DND-41 (cell line): ENCODE measurements around the gene QPCT.

ENCODE experiments used
- ATAC-seq: fragments of 200-7000 bp; cut with Tn5 transposase; 3 replicates; pipeline ENCODE4 v1.9.1; 2021; ENCODE audit warnings: low read depth; ENCODE audit not compliant: insufficient read depth
- DNase-seq: peaks from one replicate; pipeline ENCODE4 v3.0.0-alpha.2; 2020
- H2AFZ ChIP-seq: 2 replicates; pipeline ENCODE4 v1.6.0; 2012; ENCODE audit warnings: low read depth, low read length
- H3K27ac ChIP-seq: 2 replicates; pipeline ENCODE4 v1.5.1; 2012; ENCODE audit warnings: low read length, inconsistent platforms
- H3K27me3 ChIP-seq: fragments of 200-600 bp; sonication (generic); 2 replicates; pipeline ENCODE4 v1.6.0; 2012; ENCODE audit warnings: low read length, mild to moderate bottlenecking, inconsistent platforms; ENCODE audit not compliant: insufficient read depth, poor library complexity
- H3K36me3 ChIP-seq: 2 replicates; pipeline ENCODE4 v1.5.1; 2012; ENCODE audit warnings: low read length, inconsistent platforms; ENCODE audit not compliant: insufficient read depth
- H3K4me1 ChIP-seq: 2 replicates; pipeline ENCODE4 v1.5.1; 2012; ENCODE audit warnings: mild to moderate bottlenecking, low read length; ENCODE audit not compliant: insufficient read depth
- H3K4me2 ChIP-seq: 2 replicates; pipeline ENCODE4 v1.6.0; 2012; ENCODE audit warnings: mild to moderate bottlenecking, moderate library complexity, low read length, inconsistent platforms; ENCODE audit not compliant: insufficient read depth
- H3K4me3 ChIP-seq, 2 experiments: fragments of 200-600 bp in 1 of 2; shearing (Covaris generic) in 1 of 2; 2 replicates each; pipeline ENCODE4 v1.5.1; 2012 to 2016; ENCODE audit warnings: inconsistent platforms in 2 of 2, low read length in 2 of 2, mild to moderate bottlenecking in 2 of 2, low read depth in 1 of 2, moderate library complexity in 1 of 2
- H3K79me2 ChIP-seq: 2 replicates; pipeline ENCODE4 v1.6.0; 2012; ENCODE audit warnings: low read length, inconsistent platforms; ENCODE audit not compliant: insufficient read depth
- H3K9ac ChIP-seq: 2 replicates; pipeline ENCODE4 v1.6.0; 2012; ENCODE audit warnings: low read depth, mild to moderate bottlenecking, inconsistent platforms, low read length, moderate library complexity
- H3K9me3 ChIP-seq: 2 replicates; pipeline ENCODE4 v1.5.1; 2012; ENCODE audit warnings: low read length, moderate library complexity, mild to moderate bottlenecking, inconsistent platforms; ENCODE audit not compliant: insufficient read depth, severe bottlenecking
- H4K20me1 ChIP-seq: 2 replicates; pipeline ENCODE4 v1.6.0; 2012; ENCODE audit warnings: low read length; ENCODE audit not compliant: insufficient read depth
- CTCF ChIP-seq: IDR thresholded peaks from 2 replicates; pipeline ENCODE4 v1.5.1; 2012; ENCODE audit warnings: borderline replicate concordance, low read length, moderate library complexity, mild to moderate bottlenecking; ENCODE audit not compliant: poor library complexity, severe bottlenecking; ENCODE audit errors: extremely low read depth
- EZH2 ChIP-seq: IDR thresholded peaks from 3 replicates; pipeline ENCODE4 v1.6.1; 2012; ENCODE audit warnings: borderline replicate concordance, low read depth, mild to moderate bottlenecking, moderate library complexity, low read length, inconsistent platforms; ENCODE audit not compliant: severe bottlenecking

The QPCT gene

GRCh38 chr2:37361994-37362698 is 17.7 kb downstream of the QPCT start:
- H3K36me3 ChIP-seq: no peaks in the 10 kb centered on the region
- no peak for TF ChIP-seq CTCF
- no peak for TF ChIP-seq EZH2
- no peak overlapping the region for H2AFZ ChIP-seq
- H3K4me2 ChIP-seq: no peak overlapping the region
- no peak for DNase-seq
- H3K9me3 ChIP-seq: no peaks in the 10 kb centered on the region
- no peak for ATAC-seq
- no peak overlapping the region for H3K9ac ChIP-seq
- H3K79me2 ChIP-seq: no peaks in the 10 kb centered on the region
- no peak overlapping the region for H3K27ac ChIP-seq
- peaks cover 21% of the 10 kb centered on the region for H3K27me3 ChIP-seq
- H4K20me1 ChIP-seq: no peaks in the 10 kb centered on the region
- H3K4me1 ChIP-seq: no peaks in the 10 kb centered on the region
- no peak overlapping the region for H3K4me3 ChIP-seq

GRCh38 chr2:37364351-37364750 is 19.9 kb downstream of the QPCT start:
- no peak overlapping the region for H3K9ac ChIP-seq
- H3K4me1 ChIP-seq: no peaks in the 10 kb centered on the region
- TF ChIP-seq EZH2 (no peak), CTCF (no peak)
- ATAC-seq (no peak), DNase-seq (no peak)
- H3K36me3 ChIP-seq: no peaks in the 10 kb centered on the region
- no peak overlapping the region for H2AFZ ChIP-seq
- H3K4me2 ChIP-seq: no peak overlapping the region
- H3K9me3 ChIP-seq: no peaks in the 10 kb centered on the region
- peaks cover 18% of the 10 kb centered on the region for H3K27me3 ChIP-seq
- H4K20me1 ChIP-seq: no peaks in the 10 kb centered on the region
- no peak overlapping the region for H3K27ac ChIP-seq
- H3K4me3 ChIP-seq: no peak overlapping the region
- H3K79me2 ChIP-seq: no peaks in the 10 kb centered on the region

GRCh38 chr2:37365669-37366068 is 21.2 kb downstream of the QPCT start:
- Histone ChIP-seq H3K9ac (no peak overlapping the region), H3K27ac (no peak overlapping the region), H3K4me3 (no peak overlapping the region), H3K27me3 (peaks cover 14% of the 10 kb centered on the region), H3K9me3 (no peaks in the 10 kb centered on the region), H3K36me3 (no peaks in the 10 kb centered on the region), H3K79me2 (no peaks in the 10 kb centered on the region), H3K4me1 (no peaks in the 10 kb centered on the region), H3K4me2 (no peak overlapping the region), H2AFZ (no peak overlapping the region), H4K20me1 (no peaks in the 10 kb centered on the region)
- TF ChIP-seq CTCF (no peak), EZH2 (no peak)
- DNase-seq (no peak), ATAC-seq (peak; percentile 72)

- Histone ChIP-seq H3K9ac (no peak overlapping the region), H3K27me3 (peaks cover 13% of the 10 kb centered on the region), H3K79me2 (no peaks in the 10 kb centered on the region), H4K20me1 (no peaks in the 10 kb centered on the region), H3K36me3 (no peaks in the 10 kb centered on the region), H2AFZ (no peak overlapping the region), H3K4me2 (no peak overlapping the region), H3K27ac (no peak overlapping the region), H3K9me3 (no peaks in the 10 kb centered on the region), H3K4me3 (no peak overlapping the region), H3K4me1 (no peaks in the 10 kb centered on the region)
- DNase-seq: no peak
- no peak for ATAC-seq
- TF ChIP-seq CTCF: no peak
- no peak for TF ChIP-seq EZH2
These were observed 22.3 kb downstream of the QPCT start for GRCh38 chr2:37366773-37367172.
